ENCODE data around the gene STK39.

- TF ChIP-seq EZH2 (IDR thresholded peaks at IDR 0.05; ENCODE audit: borderline replicate concordance, insufficient read depth, low read depth, low read length, poor library complexity, severe bottlenecking) (no peak), CTCF (IDR thresholded peaks at IDR 0.05) (no peak)
These were observed 304.0 kb downstream of the STK39 start for GRCh38 chr2:167943368-167943767.

Data from B cell (primary cell).